Endothelial cell of umbilical vein (primary cell): ENCODE results near the gene NKRF. TPM values are rescaled to one million over a fixed set of nuclear protein-coding genes. Genes with fewer than 3 reads are reported as not detected.

Experiments used
- BruUV-seq: library from RNA; stranded (reverse); fragments of 400-500 nt; replicated peaks from 2 replicates; lab custom pipeline; 2021; lab: Mats Ljungman, UMichigan
- CTCF ChIA-PET: fragments of 300-600, 350-600 bp; sonication (Branson Sonifier 250); formaldehyde crosslinking; loops from one replicate; lab custom pipeline; 2021; ENCODE audit warnings: antibody characterized with exemption, inconsistent platforms; lab: Charles Lee
- POLR2A ChIA-PET: fragments of 300-600, 350-600 bp; sonication (Branson Sonifier 250); formaldehyde crosslinking; loops from one replicate; lab custom pipeline; 2021; ENCODE audit warnings: antibody characterized with exemption, inconsistent platforms; lab: Charles Lee
- DNase-seq: peaks from one replicate; pipeline ENCODE4 v3.0.0-alpha.2; 2011; ENCODE audit warnings: low read depth, low spot score
- FAIRE-seq: peaks from 2 replicates; lab custom pipeline; 2011; peaks lifted over from hg19 to GRCh38; lab: Jason Lieb, UNC
- H2AFZ ChIP-seq: 2 replicates; pipeline ENCODE4 v1.6.0; 2012; ENCODE audit warnings: low read depth, low read length, control low read depth, inconsistent platforms
- H3K27ac ChIP-seq: 2 replicates; pipeline ENCODE4 v1.5.1; 2011; ENCODE audit warnings: low read depth, mild to moderate bottlenecking, control low read depth, low read length, moderate library complexity; ENCODE audit not compliant: insufficient read depth
- H3K27me3 ChIP-seq, 2 experiments: 2 replicates each; pipeline versions ENCODE4 v1.6.0 to v1.6.1; 2011; ENCODE audit warnings: low read length in 2 of 2, mixed read lengths in 1 of 2; ENCODE audit not compliant: control insufficient read depth in 2 of 2, insufficient read depth in 2 of 2
- H3K36me3 ChIP-seq, 2 experiments: 2 replicates in 1 of 2; 3 replicates in 1 of 2; pipeline ENCODE4 v1.5.1; 2011; ENCODE audit warnings: low read length in 2 of 2, mild to moderate bottlenecking in 1 of 2, moderate library complexity in 1 of 2; ENCODE audit not compliant: control insufficient read depth in 2 of 2, insufficient read depth in 2 of 2; ENCODE audit errors: extremely low read depth in 1 of 2
- H3K4me1 ChIP-seq: 3 replicates; pipeline ENCODE4 v1.5.1; 2011; ENCODE audit warnings: mild to moderate bottlenecking, low read length; ENCODE audit not compliant: control insufficient read depth, insufficient read depth; ENCODE audit errors: extremely low read depth
- H3K4me2 ChIP-seq: 2 replicates; pipeline ENCODE4 v1.6.1; 2011; ENCODE audit warnings: low read length, control low read depth, mixed read lengths; ENCODE audit not compliant: insufficient read depth
- H3K4me3 ChIP-seq, 3 experiments: fragments of 200-600 bp in 1 of 3; sonication (generic), shearing (Covaris generic) in 1 of 3; replicated peaks in 1 of 3; 2 replicates each; pipeline ENCODE4 v1.5.1; 2011 to 2016; ENCODE audit warnings: control low read depth in 3 of 3, low read length in 3 of 3, mild to moderate bottlenecking in 2 of 3, inconsistent platforms in 1 of 3, low read depth in 1 of 3, moderate library complexity in 1 of 3; ENCODE audit not compliant: insufficient read depth in 1 of 3
- H3K79me2 ChIP-seq: 2 replicates; pipeline ENCODE4 v1.6.0; 2012; ENCODE audit warnings: low read length, inconsistent platforms; ENCODE audit not compliant: control insufficient read depth, insufficient read depth
- H3K9ac ChIP-seq: replicated peaks from 2 replicates; pipeline ENCODE3; 2011; ENCODE audit warnings: low read length, control low read depth; ENCODE audit not compliant: insufficient read depth; ENCODE audit errors: extremely low read depth
- H3K9me1 ChIP-seq: replicated peaks from 3 replicates; pipeline ENCODE4 v1.6.0; 2011; ENCODE audit warnings: mild to moderate bottlenecking, low read length; ENCODE audit not compliant: control insufficient read depth, insufficient read depth; ENCODE audit errors: extremely low read depth
- H3K9me3 ChIP-seq: replicated peaks from 2 replicates; pipeline ENCODE4 v1.5.1; 2012; ENCODE audit warnings: low read length, inconsistent platforms; ENCODE audit not compliant: control insufficient read depth, insufficient read depth
- H4K20me1 ChIP-seq: replicated peaks from 2 replicates; pipeline ENCODE3; 2011; ENCODE audit warnings: mild to moderate bottlenecking, low read length; ENCODE audit not compliant: control insufficient read depth, insufficient read depth; ENCODE audit errors: extremely low read depth
- EZH2 ChIP-seq: IDR thresholded peaks from 2 replicates; pipeline ENCODE4 v1.6.1; 2012; ENCODE audit warnings: borderline replicate concordance, low read depth, mild to moderate bottlenecking, moderate library complexity, low read length, inconsistent platforms; ENCODE audit not compliant: severe bottlenecking
- FOS ChIP-seq: IDR thresholded peaks from 2 replicates; pipeline ENCODE4 v1.6.1; 2011; ENCODE audit warnings: mild to moderate bottlenecking, low read length, moderate library complexity, borderline replicate concordance; ENCODE audit not compliant: insufficient read depth
- GATA2 ChIP-seq: IDR thresholded peaks from 2 replicates; pipeline ENCODE4 v1.7.0; 2011; ENCODE audit warnings: low read depth, mild to moderate bottlenecking, moderate library complexity, mixed read lengths, low read length; ENCODE audit not compliant: insufficient read length, insufficient read depth
- JUN ChIP-seq: IDR thresholded peaks from 2 replicates; pipeline ENCODE4 v1.6.1; 2011; ENCODE audit warnings: borderline replicate concordance, low read depth; ENCODE audit not compliant: insufficient read length, insufficient read depth
- MYC ChIP-seq: IDR thresholded peaks from one replicate; pipeline ENCODE4 v1.6.1; 2011; ENCODE audit warnings: mild to moderate bottlenecking, low read depth, low read length
- POLR2A ChIP-seq: IDR thresholded peaks from 2 replicates; pipeline ENCODE4 v1.6.1; 2012; ENCODE audit warnings: low read depth, mild to moderate bottlenecking, control low read depth, low read length
- POLR2AphosphoS5 ChIP-seq: IDR thresholded peaks from 2 replicates; pipeline ENCODE4 v1.6.1; 2012; ENCODE audit warnings: low read depth, mild to moderate bottlenecking, control low read depth, low read length, moderate library complexity; ENCODE audit not compliant: insufficient read depth
- dilution Hi-C: fragments of 300-500 bp; cut with MboI; formaldehyde crosslinking; loops from one replicate; pipeline ENCODE4 v1.15.0; 2019; ENCODE audit warnings: low sequenced_read_pairs; ENCODE audit not compliant: extremely low pct_ligation_motif_present
- intact Hi-C: fragments of 100-400 bp; cut with micrococcal nuclease; formaldehyde crosslinking; loops from one replicate; pipeline ENCODE4 v1.10.0; 2022
- polyA plus RNA-seq, 4 experiments: library from polyadenylated mRNA; depleted of rRNA in 3 of 4; stranded (reverse) in 3 of 4; unstranded in 1 of 4; fragments of >200 nt; gene quantifications; 2 replicates each; pipeline versions ENCODE4 v1.2.1 to v1.2.3, GENCODE V29; 2011 to 2012; ENCODE audit warnings: missing spikeins in 1 of 4
- total RNA-seq: library from RNA; stranded (reverse); gene quantifications from 2 replicates; pipeline ENCODE4 v1.2.3, GENCODE V29; 2021
- TF ChIP-seq, protein P1 (sequence below): IDR thresholded peaks from 2 replicates; pipeline ENCODE4 v1.6.1; 2011; ENCODE audit not compliant: insufficient read depth, insufficient read length
- TF ChIP-seq, protein P2 (sequence below), 2 donors: IDR thresholded peaks; 1 replicate in 1 of 2; 2 replicates in 1 of 2; pipeline ENCODE4 v1.5.1; 2011; ENCODE audit warnings: low read length in 2 of 2, mild to moderate bottlenecking in 2 of 2, moderate library complexity in 2 of 2, control low read depth in 1 of 2, inconsistent platforms in 1 of 2, low read depth in 1 of 2; ENCODE audit not compliant: insufficient read depth in 1 of 2; ENCODE audit errors: extremely low read depth in 1 of 2

Gene NKRF
- total and polyA plus RNA-seq, 2 donors (not counting 3 experiments of a cell fraction or from before 2014, with no cell fraction given): 2.8 to 12.0 TPM

DNA sequence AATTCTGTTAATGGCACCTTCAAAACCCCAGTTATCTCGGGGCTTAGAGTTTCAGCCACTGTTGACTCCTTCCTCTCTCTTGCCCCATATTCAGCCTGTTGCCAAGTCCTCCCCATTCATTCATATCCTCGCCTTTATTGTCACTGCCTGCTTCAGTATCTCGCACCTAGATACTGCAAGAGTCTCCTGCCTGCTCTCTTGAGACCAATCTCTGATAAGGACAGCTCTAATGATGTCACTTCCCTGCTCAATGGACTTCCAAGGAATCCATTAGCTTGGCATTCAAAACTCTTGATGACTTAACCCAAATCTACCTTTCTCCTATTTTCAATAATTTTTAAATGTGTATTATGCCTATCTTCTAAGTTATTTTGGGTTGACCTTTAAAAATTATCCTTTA, 33.0 kb downstream of the NKRF start:
- Histone ChIP-seq H3K4me2 (peak overlapping the region; percentile 64), H3K27ac (no peak overlapping the region), H3K4me1 (peaks cover 10% of the 10 kb centered on the region), H3K9me3 (no peaks in the 10 kb centered on the region), H3K4me3 (peak overlapping the region in 2 of 3 experiments; percentile 85), H3K9me1 (no peaks in the 10 kb centered on the region), H3K9ac (no peak overlapping the region), H3K27me3 (no peaks in the 10 kb centered on the region), H4K20me1 (no peaks in the 10 kb centered on the region), H3K79me2 (peaks cover 10% of the 10 kb centered on the region), H3K36me3 (no peaks in the 10 kb centered on the region), H2AFZ (no peak overlapping the region)
- no peak for DNase-seq
- POLR2A ChIA-PET: interaction anchor here (1.9 kb wide), 1 partner anchor 33 kb away, joined by 9 read pairs; no protein-coding TSS in a partner anchor
- dilution Hi-C loops: no loop called here
- no TSS peak for BruUV-seq
- intact Hi-C loops: loop anchor here (5.0 kb wide), 1 partner anchor 726 kb away; no protein-coding TSS in a partner anchor
- TF ChIP-seq MYC (no peak), EZH2 (no peak), FOS (no peak), GATA2 (no peak), POLR2A (no peak), JUN (no peak), POLR2AphosphoS5 (no peak)
- TF ChIP-seq, protein P1, sequence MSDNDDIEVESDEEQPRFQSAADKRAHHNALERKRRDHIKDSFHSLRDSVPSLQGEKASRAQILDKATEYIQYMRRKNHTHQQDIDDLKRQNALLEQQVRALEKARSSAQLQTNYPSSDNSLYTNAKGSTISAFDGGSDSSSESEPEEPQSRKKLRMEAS: no peak
- TF ChIP-seq, protein P2, sequence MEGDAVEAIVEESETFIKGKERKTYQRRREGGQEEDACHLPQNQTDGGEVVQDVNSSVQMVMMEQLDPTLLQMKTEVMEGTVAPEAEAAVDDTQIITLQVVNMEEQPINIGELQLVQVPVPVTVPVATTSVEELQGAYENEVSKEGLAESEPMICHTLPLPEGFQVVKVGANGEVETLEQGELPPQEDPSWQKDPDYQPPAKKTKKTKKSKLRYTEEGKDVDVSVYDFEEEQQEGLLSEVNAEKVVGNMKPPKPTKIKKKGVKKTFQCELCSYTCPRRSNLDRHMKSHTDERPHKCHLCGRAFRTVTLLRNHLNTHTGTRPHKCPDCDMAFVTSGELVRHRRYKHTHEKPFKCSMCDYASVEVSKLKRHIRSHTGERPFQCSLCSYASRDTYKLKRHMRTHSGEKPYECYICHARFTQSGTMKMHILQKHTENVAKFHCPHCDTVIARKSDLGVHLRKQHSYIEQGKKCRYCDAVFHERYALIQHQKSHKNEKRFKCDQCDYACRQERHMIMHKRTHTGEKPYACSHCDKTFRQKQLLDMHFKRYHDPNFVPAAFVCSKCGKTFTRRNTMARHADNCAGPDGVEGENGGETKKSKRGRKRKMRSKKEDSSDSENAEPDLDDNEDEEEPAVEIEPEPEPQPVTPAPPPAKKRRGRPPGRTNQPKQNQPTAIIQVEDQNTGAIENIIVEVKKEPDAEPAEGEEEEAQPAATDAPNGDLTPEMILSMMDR (IDR thresholded peaks at IDR 0.05; ENCODE audit: extremely low read depth in 1 of 2, insufficient read depth in 1 of 2, low read depth in 1 of 2, low read length in 2 of 2): no peak
- FAIRE-seq: no peak
- CTCF ChIA-PET: interaction anchor here (1.0 kb wide), 1 partner anchor 69 kb away, joined by 3 read pairs; no protein-coding TSS in a partner anchor
